Pancreas (tissue), 10 donors: Measurements from ENCODE around the gene PAQR4. TPM values are rescaled to one million over a fixed set of nuclear protein-coding genes. Genes with fewer than 3 reads are reported as not detected.

Experiments used
- ATAC-seq, 4 donors: fragments of 200-7000 bp; cut with Tn5 transposase; one replicate each; pipeline versions ENCODE4 v1.8.0 to v1.9.1; 2020; ENCODE audit warnings: mild to moderate bottlenecking in 4 of 4, moderate library complexity in 4 of 4
- DNase-seq, 6 donors: peaks; one replicate each; pipeline ENCODE4 v3.0.0-alpha.2; 2020
- FAIRE-seq: peaks from 2 replicates; lab custom pipeline; 2012; peaks lifted over from hg19 to GRCh38; lab: Jason Lieb, UNC
- H3K27ac ChIP-seq, 4 donors: fragments of 200-600 bp; sonication (generic); 1 replicate in 3 of 4; 2 replicates in 1 of 4; pipeline versions ENCODE4 v1.5.0 to v1.8.0; 2020
- H3K27me3 ChIP-seq, 4 donors: fragments of 200-600 bp; one replicate each; pipeline ENCODE4 v1.8.0; 2021
- H3K36me3 ChIP-seq, 3 donors: fragments of 200-600 bp; sonication (generic) in 1 of 3; one replicate each; pipeline versions ENCODE4 v1.5.0 to v1.8.0; 2020 to 2021
- H3K4me1 ChIP-seq, 3 donors: fragments of 200-600 bp; one replicate each; pipeline ENCODE4 v1.8.0; 2021
- H3K4me3 ChIP-seq, 4 donors: fragments of 200-600 bp; sonication (generic) in 2 of 4; one replicate each; pipeline versions ENCODE4 v1.5.0 to v1.8.0; 2020 to 2021
- H3K9me3 ChIP-seq, 4 donors: fragments of 200-600 bp; one replicate each; pipeline ENCODE4 v1.8.0; 2021
- WGBS, 2 donors: extraction: QIAGEN DNeasy Blood & Tissue Kit; methylation state at CpG; one replicate each; pipeline ENCODE4 v1.1.7; 2013; 5-methylcytosine and 5-hydroxymethylcytosine counted together
- intact Hi-C, 3 donors: fragments of 100-400 bp; cut with DNase I; formaldehyde crosslinking; loops; one replicate each; pipeline versions ENCODE4 v1.11.1 to v1.14.2; 2022
- polyA plus RNA-seq, 2 donors: library from polyadenylated mRNA; stranded (reverse); fragments of 200-250 nt; gene quantifications; one replicate each; pipeline ENCODE4 v1.2.3, GENCODE V29; 2013
- total RNA-seq, 6 donors: library from RNA; stranded (reverse); fragmentation: NEBNext Ultra II Directional in 4 of 6; extraction: Animal tissue kit (Norgen Biotek cat#: 25700) in 4 of 6; gene quantifications; one replicate each; pipeline versions ENCODE4 v1.2.1 to v1.2.4, GENCODE V29; 2021 to 2023
- TF ChIP-seq, protein P1 (sequence below), 4 donors: fragments of 200-600 bp; sonication (generic) in 3 of 4; IDR thresholded peaks; one replicate each; pipeline versions ENCODE4 v1.5.0 to v1.8.0; 2021; ENCODE audit warnings: antibody characterized with exemption in 4 of 4
- donor health status: healthy with polysubstance abuse.
- donor health status: DM: no; HTN: no; CAD: no; lungs with moderate emphysema.
- donor health status: DM: no; HTN: no; CAD: no.
- donor health status: control.
- donor health status: control.
- donor health status: Bipolar disorder and iron deficiency.
- donor health status: DM: yes; HTN: yes; CAD: no.
- donor health status: DM: no; HTN: no; CAD: no.
- donor health status: DM: no; HTN: no; CAD: no.
- donor health status: DM: yes; HTN: yes; CAD: no.

Gene PAQR4
- total and polyA plus RNA-seq, 8 donors, result 5.3 to 12.5 (median 6.6) TPM

DNA sequence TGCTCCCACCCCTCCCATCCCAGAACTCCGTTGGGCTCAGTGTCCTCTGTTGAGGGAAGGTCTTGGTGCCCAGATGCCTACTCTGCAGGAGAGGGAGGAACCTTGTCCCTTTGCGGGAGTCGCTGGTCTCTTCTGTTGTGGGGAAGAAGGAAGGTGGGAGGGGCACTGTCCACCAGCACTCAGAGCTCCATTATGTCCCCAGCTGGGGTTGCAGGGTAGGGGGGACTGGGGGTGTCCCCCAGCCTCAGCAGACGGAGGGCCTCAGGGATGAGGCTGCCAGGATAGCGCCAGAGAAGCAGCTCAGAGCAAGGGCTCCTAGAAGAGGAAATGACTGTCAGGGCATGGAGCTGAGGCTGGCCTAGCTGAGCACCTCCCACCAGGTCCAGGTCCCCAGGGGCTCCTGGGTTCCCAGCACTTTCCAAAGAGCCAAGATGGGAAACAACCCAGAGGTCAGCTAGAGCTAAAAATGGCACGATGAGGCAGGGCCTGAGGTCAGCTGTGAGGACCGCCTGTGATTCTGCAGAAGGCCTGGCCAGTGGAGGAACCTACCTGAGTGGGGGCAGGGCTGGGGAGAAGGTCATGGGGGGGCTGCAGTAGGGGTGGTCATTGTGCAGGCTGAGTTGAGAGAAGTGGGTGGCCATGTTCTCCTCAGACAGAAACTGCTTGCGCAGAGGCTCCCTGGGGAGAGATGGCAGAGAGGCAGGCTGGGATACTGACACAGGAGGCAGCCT is 53.7 kb downstream of the PAQR4 start:
- no peaks in the 10 kb centered on the region for H3K27me3 ChIP-seq
- H3K4me3 ChIP-seq, result peak overlapping the region in 3 of 4 donors; percentile 40 to 87 (median 42)
- TF ChIP-seq, protein P1, sequence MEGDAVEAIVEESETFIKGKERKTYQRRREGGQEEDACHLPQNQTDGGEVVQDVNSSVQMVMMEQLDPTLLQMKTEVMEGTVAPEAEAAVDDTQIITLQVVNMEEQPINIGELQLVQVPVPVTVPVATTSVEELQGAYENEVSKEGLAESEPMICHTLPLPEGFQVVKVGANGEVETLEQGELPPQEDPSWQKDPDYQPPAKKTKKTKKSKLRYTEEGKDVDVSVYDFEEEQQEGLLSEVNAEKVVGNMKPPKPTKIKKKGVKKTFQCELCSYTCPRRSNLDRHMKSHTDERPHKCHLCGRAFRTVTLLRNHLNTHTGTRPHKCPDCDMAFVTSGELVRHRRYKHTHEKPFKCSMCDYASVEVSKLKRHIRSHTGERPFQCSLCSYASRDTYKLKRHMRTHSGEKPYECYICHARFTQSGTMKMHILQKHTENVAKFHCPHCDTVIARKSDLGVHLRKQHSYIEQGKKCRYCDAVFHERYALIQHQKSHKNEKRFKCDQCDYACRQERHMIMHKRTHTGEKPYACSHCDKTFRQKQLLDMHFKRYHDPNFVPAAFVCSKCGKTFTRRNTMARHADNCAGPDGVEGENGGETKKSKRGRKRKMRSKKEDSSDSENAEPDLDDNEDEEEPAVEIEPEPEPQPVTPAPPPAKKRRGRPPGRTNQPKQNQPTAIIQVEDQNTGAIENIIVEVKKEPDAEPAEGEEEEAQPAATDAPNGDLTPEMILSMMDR (IDR thresholded peaks at IDR 0.05), result no peak
- intact Hi-C loops, result no loop called here
- no peaks in the 10 kb centered on the region for H3K9me3 ChIP-seq
- H3K36me3 ChIP-seq, result peaks cover 0 to 5% (median 3%) of the 10 kb centered on the region in 3 donors
- peaks cover 15 to 35% (median 26%) of the 10 kb centered on the region in 3 donors for H3K4me1 ChIP-seq
- peak in 1 of 4 donors; percentile 1 for ATAC-seq
- no peak for FAIRE-seq
- peak in 4 of 6 donors; percentile 51 to 76 (median 63) for DNase-seq
- 40 to 55% methylated on average over 7 to 8 of the region's 8 CpGs for WGBS, 2 donors
- peak overlapping the region; percentile 97 to 100 (median 98) for H3K27ac ChIP-seq

Other genes starting within 250 kb of the PAQR4 start
- under 1 TPM; 0.22 to 0.69 (median 0.50) TPM for gene PRSS27, start 249.1 kb upstream of the PAQR4 start, total RNA-seq
- 1 to 10 TPM; 2.0 to 2.1 TPM for gene PRSS27, start 249.1 kb upstream of the PAQR4 start, polyA plus RNA-seq
- 100 to 1,000 TPM; 244 to 448 (median 301) TPM for gene SRRM2, start 216.7 kb upstream of the PAQR4 start, total RNA-seq
- gene SRRM2, start 216.7 kb upstream of the PAQR4 start, polyA plus RNA-seq, result 1,000 to 10,000 TPM in 1 of 2 donors, 100 to 1,000 TPM in 1; 850 to 1,932 TPM
- 100 to 1,000 TPM in 2 of 6 donors, 10 to 100 TPM in 4; 69.9 to 107 (median 95.0) TPM for gene ELOB, start 192.1 kb upstream of the PAQR4 start, total RNA-seq
- 100 to 1,000 TPM; 157 to 318 TPM for gene ELOB, start 192.1 kb upstream of the PAQR4 start, polyA plus RNA-seq
- gene PRSS33, start 181.8 kb upstream of the PAQR4 start, total RNA-seq, result not detected
- under 1 TPM in 1 of 2 donors, not detected in 1; 0.05 TPM for gene PRSS33, start 181.8 kb upstream of the PAQR4 start, polyA plus RNA-seq
- gene PRSS41, start 170.9 kb upstream of the PAQR4 start, total RNA-seq, result not detected
- not detected for gene PRSS41, start 170.9 kb upstream of the PAQR4 start, polyA plus RNA-seq
- gene PRSS21, start 152.1 kb upstream of the PAQR4 start, total RNA-seq, result 1 to 10 TPM in 4 of 6 donors, under 1 TPM in 1, not detected in 1; 0.60 to 3.2 (median 1.4) TPM
- gene PRSS21, start 152.1 kb upstream of the PAQR4 start, polyA plus RNA-seq, result under 1 TPM; 0.59 to 0.99 TPM
- 1 to 10 TPM in 1 of 6 donors, under 1 TPM in 5; 0.43 to 1.5 (median 0.80) TPM for gene ZG16B, start 139.0 kb upstream of the PAQR4 start, total RNA-seq
- gene ZG16B, start 139.0 kb upstream of the PAQR4 start, polyA plus RNA-seq, result 1 to 10 TPM in 1 of 2 donors, under 1 TPM in 1; 0.65 to 1.7 TPM
- 10 to 100 TPM in 3 of 6 donors, 1 to 10 TPM in 3; 8.4 to 28.5 (median 13.1) TPM for gene PRSS22, start 111.2 kb upstream of the PAQR4 start, total RNA-seq
- gene PRSS22, start 111.2 kb upstream of the PAQR4 start, polyA plus RNA-seq, result 10 to 100 TPM; 48.7 to 59.5 TPM
- gene FLYWCH2, start 86.1 kb upstream of the PAQR4 start, total RNA-seq, result 10 to 100 TPM in 1 of 6 donors, 1 to 10 TPM in 5; 5.8 to 10.1 (median 7.7) TPM
- 10 to 100 TPM; 18.2 to 26.1 TPM for gene FLYWCH2, start 86.1 kb upstream of the PAQR4 start, polyA plus RNA-seq
- 10 to 100 TPM; 11.5 to 18.6 (median 14.9) TPM for gene FLYWCH1, start 57.4 kb upstream of the PAQR4 start, total RNA-seq
- gene FLYWCH1, start 57.4 kb upstream of the PAQR4 start, polyA plus RNA-seq, result 10 to 100 TPM; 31.5 to 40.4 TPM
- under 1 TPM in 3 of 6 donors, not detected in 3; 0.09 to 0.32 (median 0.16) TPM for gene KREMEN2, start 5.1 kb upstream of the PAQR4 start, total RNA-seq
- gene KREMEN2, start 5.1 kb upstream of the PAQR4 start, polyA plus RNA-seq, result under 1 TPM; 0.07 to 0.27 TPM
- gene PKMYT1, start 11.1 kb downstream of the PAQR4 start, total RNA-seq, result 1 to 10 TPM in 3 of 6 donors, under 1 TPM in 3; 0.28 to 1.7 (median 1.1) TPM
- gene PKMYT1, start 11.1 kb downstream of the PAQR4 start, polyA plus RNA-seq, result 1 to 10 TPM; 3.7 to 4.8 TPM
- gene CLDN9, start 43.6 kb downstream of the PAQR4 start, total RNA-seq, result 1 to 10 TPM; 1.7 to 5.1 (median 2.4) TPM
- 10 to 100 TPM; 10.5 to 12.1 TPM for gene CLDN9, start 43.6 kb downstream of the PAQR4 start, polyA plus RNA-seq
- 1 to 10 TPM in 2 of 6 donors, under 1 TPM in 4; 0.37 to 5.1 (median 0.73) TPM for gene CLDN6, start 48.8 kb downstream of the PAQR4 start, total RNA-seq
- gene CLDN6, start 48.8 kb downstream of the PAQR4 start, polyA plus RNA-seq, result 1 to 10 TPM in 1 of 2 donors, under 1 TPM in 1; 0.12 to 3.2 TPM
- gene TNFRSF12A, start 51.0 kb downstream of the PAQR4 start, total RNA-seq, result 10 to 100 TPM; 26.8 to 91.1 (median 66.7) TPM
- gene TNFRSF12A, start 51.0 kb downstream of the PAQR4 start, polyA plus RNA-seq, result 100 to 1,000 TPM; 166 to 185 TPM
- 10 to 100 TPM; 10.5 to 24.1 (median 12.4) TPM for gene HCFC1R1, start 54.6 kb downstream of the PAQR4 start, total RNA-seq
- gene HCFC1R1, start 54.6 kb downstream of the PAQR4 start, polyA plus RNA-seq, result 100 to 1,000 TPM in 1 of 2 donors, 10 to 100 TPM in 1; 93.1 to 119 TPM
- 10 to 100 TPM in 1 of 6 donors, 1 to 10 TPM in 5; 6.2 to 13.0 (median 7.7) TPM for gene THOC6, start 54.7 kb downstream of the PAQR4 start, total RNA-seq
- 10 to 100 TPM; 33.2 to 38.2 TPM for gene THOC6, start 54.7 kb downstream of the PAQR4 start, polyA plus RNA-seq
- 100 to 1,000 TPM in 1 of 6 donors, 10 to 100 TPM in 5; 48.9 to 106 (median 64.3) TPM for gene BICDL2, start 67.6 kb downstream of the PAQR4 start, total RNA-seq
- 100 to 1,000 TPM; 126 to 325 TPM for gene BICDL2, start 67.6 kb downstream of the PAQR4 start, polyA plus RNA-seq
- gene MMP25, start 77.2 kb downstream of the PAQR4 start, total RNA-seq, result 1 to 10 TPM in 2 of 6 donors, under 1 TPM in 4; 0.28 to 1.6 (median 0.72) TPM
- 1 to 10 TPM; 1.4 to 1.6 TPM for gene MMP25, start 77.2 kb downstream of the PAQR4 start, polyA plus RNA-seq
- 100 to 1,000 TPM; 151 to 928 (median 250) TPM for gene IL32, start 96.3 kb downstream of the PAQR4 start, total RNA-seq
- gene IL32, start 96.3 kb downstream of the PAQR4 start, polyA plus RNA-seq, result 100 to 1,000 TPM; 232 to 815 TPM
- under 1 TPM in 1 of 6 donors, not detected in 5; 0.35 TPM for gene ZSCAN10, start 129.9 kb downstream of the PAQR4 start, total RNA-seq
- gene ZSCAN10, start 129.9 kb downstream of the PAQR4 start, polyA plus RNA-seq, result not detected
- 1 to 10 TPM; 6.5 to 10.0 (median 8.0) TPM for gene ZNF205, start 143.2 kb downstream of the PAQR4 start, total RNA-seq
- gene ZNF205, start 143.2 kb downstream of the PAQR4 start, polyA plus RNA-seq, result 10 to 100 TPM; 22.4 to 43.3 TPM
- gene ZNF213, start 165.7 kb downstream of the PAQR4 start, total RNA-seq, result 1 to 10 TPM; 5.0 to 8.8 (median 6.7) TPM
- 1 to 10 TPM; 5.8 to 7.5 TPM for gene ZNF213, start 165.7 kb downstream of the PAQR4 start, polyA plus RNA-seq
- gene OR1F1, start 218.9 kb downstream of the PAQR4 start, total RNA-seq, result not detected
- not detected for gene OR1F1, start 218.9 kb downstream of the PAQR4 start, polyA plus RNA-seq